Tibial artery (tissue), 4 donors: ENCODE measurements around the gene SHC4.

Source experiments
- DNase-seq, 2 donors: peaks; one replicate each; pipeline ENCODE4 v3.0.0-alpha.2; 2019
- H3K27ac ChIP-seq, 2 donors: fragments of 200-600 bp; sonication (generic) in 1 of 2; 1 replicate in 1 of 2; 2 replicates in 1 of 2; pipeline ENCODE4 v1.5.1; 2018 to 2019; ENCODE audit warnings: mild to moderate bottlenecking in 1 of 2
- H3K27me3 ChIP-seq, 2 donors: fragments of 200-600 bp; sonication (generic) in 1 of 2; one replicate each; pipeline versions ENCODE4 v1.5.1 to v1.6.0; 2016 to 2019
- H3K36me3 ChIP-seq, 3 donors: fragments of 200-600 bp; sonication (generic) in 2 of 3; one replicate each; pipeline ENCODE4 v1.5.1; 2016 to 2019; ENCODE audit warnings: mild to moderate bottlenecking in 2 of 3
- H3K4me1 ChIP-seq, 4 donors: fragments of 200-600 bp; sonication (generic) in 2 of 4; 1 replicate in 3 of 4; 2 replicates in 1 of 4; pipeline ENCODE4 v1.5.1; 2016 to 2019
- H3K4me3 ChIP-seq, 2 donors: fragments of 200-600 bp; sonication (generic) in 1 of 2; 1 replicate in 1 of 2; 2 replicates in 1 of 2; pipeline ENCODE4 v1.5.1; 2018 to 2019; ENCODE audit warnings: mild to moderate bottlenecking in 2 of 2
- H3K9me3 ChIP-seq, 3 donors: fragments of 200-600 bp; sonication (generic) in 1 of 3; one replicate each; pipeline ENCODE4 v1.5.1; 2016 to 2019
- intact Hi-C: fragments of 100-400 bp; cut with DNase I; formaldehyde crosslinking; loops from one replicate; pipeline ENCODE4 v1.15.0; 2023; ENCODE audit warnings: low total_unique reads
- TF ChIP-seq, protein P1 (sequence below), 2 experiments: fragments of 200-600 bp in 1 of 2; fragments of 450-650 bp in 1 of 2; IDR thresholded peaks; one replicate each; pipeline ENCODE4 v1.5.1; 2017 to 2019; ENCODE audit warnings: antibody characterized with exemption in 2 of 2, mild to moderate bottlenecking in 1 of 2, moderate library complexity in 1 of 2

Gene SHC4

GRCh38 chr15:48984811-48985352, 21.2 kb upstream of the SHC4 start:
- Histone ChIP-seq H3K4me1 (peaks cover 0 to 34% (median 17%) of the 10 kb centered on the region in 4 donors), H3K9me3 (no peaks in the 10 kb centered on the region), H3K27me3 (no peaks in the 10 kb centered on the region), H3K36me3 (peaks cover 0 to 14% (median 0%) of the 10 kb centered on the region in 3 donors), H3K4me3 (no peak overlapping the region), H3K27ac (peak overlapping the region; percentile 39 to 69)
- intact Hi-C loops = no loop called here
- TF ChIP-seq, protein P1, sequence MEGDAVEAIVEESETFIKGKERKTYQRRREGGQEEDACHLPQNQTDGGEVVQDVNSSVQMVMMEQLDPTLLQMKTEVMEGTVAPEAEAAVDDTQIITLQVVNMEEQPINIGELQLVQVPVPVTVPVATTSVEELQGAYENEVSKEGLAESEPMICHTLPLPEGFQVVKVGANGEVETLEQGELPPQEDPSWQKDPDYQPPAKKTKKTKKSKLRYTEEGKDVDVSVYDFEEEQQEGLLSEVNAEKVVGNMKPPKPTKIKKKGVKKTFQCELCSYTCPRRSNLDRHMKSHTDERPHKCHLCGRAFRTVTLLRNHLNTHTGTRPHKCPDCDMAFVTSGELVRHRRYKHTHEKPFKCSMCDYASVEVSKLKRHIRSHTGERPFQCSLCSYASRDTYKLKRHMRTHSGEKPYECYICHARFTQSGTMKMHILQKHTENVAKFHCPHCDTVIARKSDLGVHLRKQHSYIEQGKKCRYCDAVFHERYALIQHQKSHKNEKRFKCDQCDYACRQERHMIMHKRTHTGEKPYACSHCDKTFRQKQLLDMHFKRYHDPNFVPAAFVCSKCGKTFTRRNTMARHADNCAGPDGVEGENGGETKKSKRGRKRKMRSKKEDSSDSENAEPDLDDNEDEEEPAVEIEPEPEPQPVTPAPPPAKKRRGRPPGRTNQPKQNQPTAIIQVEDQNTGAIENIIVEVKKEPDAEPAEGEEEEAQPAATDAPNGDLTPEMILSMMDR (IDR thresholded peaks at IDR 0.05) = no peak
- no peak for DNase-seq

DNA sequence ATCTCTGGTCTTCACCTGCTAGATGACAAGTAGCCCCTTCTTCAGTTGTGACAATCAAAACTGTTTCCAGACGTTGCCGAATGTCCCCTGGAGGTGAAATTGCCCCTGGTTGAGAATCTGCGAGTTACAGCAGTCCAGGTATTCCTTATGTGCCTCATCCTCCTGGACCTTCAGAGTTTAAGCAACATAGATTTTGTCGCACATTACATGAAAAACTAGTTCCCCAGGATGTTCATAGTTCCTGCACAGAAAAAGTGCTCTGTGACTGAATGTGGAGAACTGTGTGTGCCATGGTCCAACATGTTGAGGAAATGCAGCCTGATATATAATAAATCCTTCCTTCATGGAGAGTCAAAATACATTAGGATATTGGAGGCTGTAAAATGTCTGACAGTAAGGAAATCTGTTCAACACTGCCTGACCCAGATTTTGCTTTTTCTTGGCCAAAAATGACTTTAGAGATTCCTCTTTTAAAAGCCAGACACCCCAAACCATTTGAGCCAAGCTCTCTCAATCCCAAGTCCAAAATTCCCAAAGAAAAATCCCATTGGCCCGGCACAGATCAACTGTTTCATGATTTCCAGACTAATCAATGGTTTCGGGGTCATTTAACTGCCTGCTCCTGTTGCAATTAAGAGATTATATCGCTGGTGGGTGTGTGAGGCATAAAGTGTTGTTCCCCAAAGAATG, 20.4 kb upstream of the SHC4 start:
- H3K27ac ChIP-seq = peak overlapping the region; percentile 39 to 69
- peaks cover 0 to 34% (median 16%) of the 10 kb centered on the region in 4 donors for H3K4me1 ChIP-seq
- TF ChIP-seq, protein P1 (IDR thresholded peaks at IDR 0.05) = no peak
- no peak for DNase-seq
- intact Hi-C loops = no loop called here
- H3K27me3 ChIP-seq = no peaks in the 10 kb centered on the region
- H3K9me3 ChIP-seq = no peaks in the 10 kb centered on the region
- no peak overlapping the region for H3K4me3 ChIP-seq
- H3K36me3 ChIP-seq = peaks cover 0 to 14% (median 0%) of the 10 kb centered on the region in 3 donors

DNA sequence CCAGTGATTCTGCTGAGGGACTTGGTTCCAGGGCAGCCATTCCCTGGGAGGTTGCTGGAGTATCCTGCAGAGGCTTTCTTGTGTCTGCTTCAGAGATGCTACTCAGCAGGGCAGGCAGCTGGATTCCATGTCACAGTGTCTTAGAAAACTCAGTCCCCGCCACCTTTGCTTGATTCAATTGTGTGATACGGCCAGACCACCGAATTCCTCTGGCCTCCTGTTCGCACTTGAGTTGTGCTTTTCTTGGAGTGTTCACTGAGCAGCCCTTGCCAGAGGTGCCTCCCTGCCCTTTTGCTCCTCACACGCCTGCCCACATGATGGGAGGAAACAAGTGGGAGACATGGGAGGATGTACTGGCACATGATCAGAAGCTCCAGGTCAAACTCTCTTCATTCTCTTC, 19.6 kb upstream of the SHC4 start:
- peak overlapping the region; percentile 39 to 69 for H3K27ac ChIP-seq
- intact Hi-C loops = no loop called here
- TF ChIP-seq, protein P1 (IDR thresholded peaks at IDR 0.05) = no peak
- H3K4me3 ChIP-seq = no peak overlapping the region
- H3K27me3 ChIP-seq = no peaks in the 10 kb centered on the region
- H3K4me1 ChIP-seq = peaks cover 0 to 34% (median 15%) of the 10 kb centered on the region in 4 donors
- no peaks in the 10 kb centered on the region for H3K9me3 ChIP-seq
- DNase-seq = no peak
- H3K36me3 ChIP-seq = peaks cover 0 to 6% (median 0%) of the 10 kb centered on the region in 3 donors

GRCh38 chr15:48981941-48982340, 18.2 kb upstream of the SHC4 start:
- H3K36me3 ChIP-seq = no peaks in the 10 kb centered on the region
- no peak overlapping the region for H3K4me3 ChIP-seq
- H3K4me1 ChIP-seq = peaks cover 0 to 34% (median 15%) of the 10 kb centered on the region in 4 donors
- DNase-seq = no peak
- no peaks in the 10 kb centered on the region for H3K27me3 ChIP-seq
- no peaks in the 10 kb centered on the region for H3K9me3 ChIP-seq
- H3K27ac ChIP-seq = no peak overlapping the region
- TF ChIP-seq, protein P1 (IDR thresholded peaks at IDR 0.05) = no peak
- intact Hi-C loops = no loop called here

DNA sequence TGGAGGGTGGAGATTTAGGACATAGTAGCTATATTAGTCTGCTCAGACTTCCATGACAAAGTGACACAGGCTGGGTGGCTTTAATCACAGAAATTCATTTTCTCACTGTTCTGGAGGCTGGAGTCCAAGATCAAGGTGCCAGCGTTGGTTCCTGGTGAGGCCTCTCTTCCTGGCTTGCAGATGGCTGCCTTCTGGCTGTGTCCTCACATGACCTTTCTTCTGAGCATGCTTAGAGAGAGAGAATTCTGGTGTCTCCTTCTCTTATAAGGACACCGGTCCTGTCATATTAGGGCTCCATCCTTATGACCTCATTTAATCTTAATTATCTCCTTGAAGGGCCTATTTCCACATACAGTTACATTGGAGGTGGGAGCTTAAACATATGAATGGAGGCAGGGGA, 14.9 kb upstream of the SHC4 start:
- Histone ChIP-seq H3K9me3 (no peaks in the 10 kb centered on the region), H3K4me3 (no peak overlapping the region), H3K36me3 (no peaks in the 10 kb centered on the region), H3K27me3 (no peaks in the 10 kb centered on the region), H3K4me1 (peaks cover 0 to 28% (median 15%) of the 10 kb centered on the region in 4 donors), H3K27ac (no peak overlapping the region)
- TF ChIP-seq, protein P1 (IDR thresholded peaks at IDR 0.05) = no peak
- no peak for DNase-seq
- intact Hi-C loops = no loop called here
